Large intestine (tissue), 3 donors: Measurements from ENCODE around the gene ELAC2. TPM values are rescaled to one million over a fixed set of nuclear protein-coding genes. Genes with fewer than 3 reads are reported as not detected.

Experiments
- DNase-seq, 2 donors: peaks; one replicate each; pipeline versions ENCODE4 v3.0.0 to v3.0.0-alpha.2; 2013
- H3K27ac ChIP-seq: one replicate; pipeline ENCODE4 v1.5.1; 2013; ENCODE audit warnings: low read length
- H3K27me3 ChIP-seq: 2 replicates; pipeline ENCODE4 v1.6.1; 2013; ENCODE audit warnings: low read length; ENCODE audit not compliant: control insufficient read depth, insufficient read depth
- H3K36me3 ChIP-seq: 2 replicates; pipeline ENCODE4 v1.6.1; 2013; ENCODE audit warnings: low read length; ENCODE audit not compliant: control insufficient read depth, insufficient read depth
- H3K4me1 ChIP-seq: one replicate; pipeline ENCODE4 v1.6.1; 2013; ENCODE audit warnings: low read length; ENCODE audit not compliant: control insufficient read depth, insufficient read depth
- H3K4me3 ChIP-seq: one replicate; pipeline ENCODE4 v1.5.1; 2013; ENCODE audit warnings: low read length
- H3K9me3 ChIP-seq: one replicate; pipeline ENCODE4 v1.6.1; 2013; ENCODE audit warnings: mild to moderate bottlenecking, low read depth, low read length, moderate library complexity; ENCODE audit not compliant: control insufficient read depth
- WGBS: methylation state at CpG from one replicate; pipeline ENCODE4 v1.1.5; 2013; ENCODE audit warnings: low lambda C conversion rate; ENCODE audit not compliant: insufficient coverage; 5-methylcytosine and 5-hydroxymethylcytosine counted together
- polyA plus RNA-seq: library from polyadenylated mRNA; unstranded; fragments of 120-200 nt; gene quantifications from one replicate; pipeline ENCODE4 v1.2.1, GENCODE V29; 2013

Gene ELAC2
- polyA plus RNA-seq, 1 donor, result 48.2 TPM

DNA sequence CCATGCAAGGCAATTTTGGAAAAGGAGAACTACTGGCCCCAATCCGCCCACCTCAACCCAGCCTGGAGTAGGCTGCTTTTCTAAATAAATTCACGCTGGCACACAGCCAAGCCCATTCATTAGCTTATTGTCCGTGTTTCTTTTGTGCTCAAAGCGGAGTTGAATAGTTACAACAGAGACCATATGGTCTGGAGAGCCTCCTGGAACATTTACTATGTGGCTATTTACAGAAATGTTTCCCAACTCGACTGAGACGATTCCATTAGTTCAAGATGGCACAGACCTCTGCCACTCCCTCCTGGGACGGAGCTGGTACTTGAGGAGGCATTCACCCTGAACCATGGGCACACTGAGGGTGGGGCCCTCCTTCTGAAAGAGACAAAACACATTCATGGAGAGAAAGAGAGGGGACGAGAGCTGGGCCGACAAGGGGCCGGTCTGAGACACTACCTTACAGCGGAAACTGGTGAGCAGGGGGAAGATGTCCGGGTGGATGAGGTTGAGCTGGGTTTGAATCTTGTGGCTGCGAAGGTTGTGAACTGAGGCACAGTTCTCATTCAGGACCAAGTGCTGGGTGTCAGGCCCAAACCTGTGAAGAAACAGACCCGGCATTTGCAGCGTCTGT, 15.7 kb downstream of the ELAC2 start:
- Histone ChIP-seq H3K9me3 (no peaks in the 10 kb centered on the region), H3K36me3 (peaks cover 78% of the 10 kb centered on the region), H3K4me3 (no peak overlapping the region), H3K27ac (no peak overlapping the region), H3K27me3 (no peaks in the 10 kb centered on the region), H3K4me1 (no peaks in the 10 kb centered on the region)
- no peak for DNase-seq
- 75% methylated on average over 4 of the region's 15 CpGs for WGBS

DNA sequence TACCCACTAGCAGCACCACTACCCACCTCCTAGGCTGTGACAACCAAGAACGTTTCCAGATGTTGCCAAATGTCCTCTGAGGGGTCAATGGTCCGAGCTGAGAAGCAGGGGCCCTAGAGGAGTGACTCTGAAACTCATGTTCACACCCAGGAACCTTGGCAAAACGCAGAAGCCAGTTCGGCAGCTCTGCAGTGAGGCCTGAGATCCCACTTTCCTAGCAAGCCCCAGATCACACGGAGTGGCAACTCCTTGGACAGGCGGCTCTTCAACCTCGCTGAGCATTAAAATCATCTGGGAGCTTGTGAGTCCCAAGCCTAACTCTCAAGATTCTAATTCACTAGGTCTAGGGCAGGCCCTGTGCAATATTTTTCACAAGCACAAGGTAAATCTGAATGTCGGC, 17.3 kb downstream of the ELAC2 start:
- Histone ChIP-seq H3K9me3 (no peaks in the 10 kb centered on the region), H3K4me1 (no peaks in the 10 kb centered on the region), H3K36me3 (peaks cover 90% of the 10 kb centered on the region), H3K27me3 (no peaks in the 10 kb centered on the region), H3K4me3 (no peak overlapping the region), H3K27ac (no peak overlapping the region)
- DNase-seq, result no peak
- WGBS, result no CpG with 5 or more reads among the region's 8 CpGs

DNA sequence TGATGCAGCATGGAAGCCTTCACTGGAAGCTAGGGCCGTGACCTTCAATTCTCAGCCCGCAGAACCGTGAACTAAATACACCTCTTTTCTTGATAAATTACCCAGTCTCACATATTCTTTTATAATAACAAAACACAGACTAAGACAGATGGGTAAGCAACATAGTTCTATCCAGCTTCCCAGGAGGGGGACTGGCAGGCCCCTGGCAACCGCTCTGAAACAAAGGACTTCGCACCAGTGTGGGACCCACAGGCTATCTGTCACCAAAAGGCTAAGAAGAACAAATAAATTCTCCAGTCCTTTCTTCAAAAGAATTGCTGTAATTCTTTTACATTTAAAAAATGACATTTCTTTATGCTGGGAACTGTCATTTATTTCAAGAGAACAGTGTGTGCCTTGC, 19.0 kb downstream of the ELAC2 start:
- H3K4me3 ChIP-seq, result no peak overlapping the region
- H3K4me1 ChIP-seq, result no peaks in the 10 kb centered on the region
- H3K27me3 ChIP-seq, result no peaks in the 10 kb centered on the region
- DNase-seq, result no peak
- peaks cover 90% of the 10 kb centered on the region for H3K36me3 ChIP-seq
- H3K9me3 ChIP-seq, result no peaks in the 10 kb centered on the region
- WGBS, result 100% methylated on average over 2 of the region's 5 CpGs
- H3K27ac ChIP-seq, result no peak overlapping the region

DNA sequence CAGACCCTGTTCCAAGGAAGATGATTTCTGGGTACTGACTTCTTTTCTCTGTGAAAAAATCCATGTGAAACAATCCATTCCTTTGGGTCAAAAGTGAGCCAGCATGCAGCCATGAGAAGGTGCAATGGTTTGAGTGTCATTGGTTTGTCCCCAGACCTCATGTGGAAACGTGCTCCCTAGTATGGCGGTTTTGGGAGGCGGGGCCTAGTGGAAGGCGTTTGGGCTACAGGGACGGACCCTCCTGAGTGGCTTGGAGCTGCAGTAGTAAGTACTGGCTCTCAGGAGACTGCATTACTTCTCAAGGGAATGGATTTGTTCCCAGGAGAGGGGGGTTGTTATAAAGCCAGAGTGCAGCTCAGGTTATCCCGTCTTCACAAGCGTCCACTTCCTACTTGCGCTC, 19.4 kb downstream of the ELAC2 start:
- Histone ChIP-seq H3K9me3 (no peaks in the 10 kb centered on the region), H3K36me3 (peaks cover 90% of the 10 kb centered on the region), H3K4me1 (no peaks in the 10 kb centered on the region), H3K27me3 (no peaks in the 10 kb centered on the region), H3K27ac (no peak overlapping the region), H3K4me3 (no peak overlapping the region)
- DNase-seq, result no peak
- WGBS, result no CpG with 5 or more reads among the region's 8 CpGs

DNA sequence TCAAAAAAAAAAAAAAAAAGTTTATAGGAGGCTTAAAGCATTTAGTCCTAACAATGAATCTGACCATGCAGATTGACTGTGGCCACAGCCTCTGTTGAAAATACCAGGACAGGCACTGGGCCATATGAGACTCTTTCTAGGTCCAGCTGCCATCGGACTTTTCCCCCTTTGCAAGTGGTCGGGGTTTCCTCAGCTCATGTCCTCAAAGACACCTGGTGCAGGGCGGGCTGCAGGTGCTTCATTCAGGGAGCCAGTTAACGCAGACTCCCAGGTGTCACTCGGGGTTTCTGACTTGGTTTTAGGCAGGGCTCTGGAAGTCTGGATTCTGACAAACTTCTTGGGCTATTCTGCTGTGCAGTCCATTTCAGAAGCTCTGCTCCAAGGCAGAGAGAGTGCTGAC, 20.9 kb downstream of the ELAC2 start:
- no peaks in the 10 kb centered on the region for H3K9me3 ChIP-seq
- no peak overlapping the region for H3K4me3 ChIP-seq
- H3K36me3 ChIP-seq, result peaks cover 90% of the 10 kb centered on the region
- no peaks in the 10 kb centered on the region for H3K4me1 ChIP-seq
- no peak for DNase-seq
- 100% methylated on average over 1 of the region's 5 CpGs for WGBS
- no peaks in the 10 kb centered on the region for H3K27me3 ChIP-seq
- no peak overlapping the region for H3K27ac ChIP-seq

DNA sequence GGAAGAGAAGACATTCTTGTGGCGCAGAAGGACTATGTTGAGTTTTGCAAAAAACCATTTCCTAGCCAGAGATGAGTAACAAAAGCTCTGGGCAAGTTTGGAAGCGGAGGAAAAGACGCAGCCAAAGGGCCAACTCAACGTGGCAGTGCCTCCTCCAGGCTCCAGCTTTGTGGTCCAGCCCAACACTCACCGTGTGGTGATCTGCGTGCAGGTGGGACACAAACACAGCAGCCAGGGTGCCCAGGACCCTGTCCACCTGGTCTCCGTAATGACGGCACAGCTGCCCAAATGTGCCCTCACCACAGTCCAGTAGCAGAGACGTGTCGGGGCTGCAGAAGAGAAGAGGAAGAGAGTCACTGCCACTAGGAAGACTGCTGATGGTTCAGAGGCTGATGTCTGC, 21.5 kb downstream of the ELAC2 start:
- DNase-seq, result no peak
- H3K4me1 ChIP-seq, result no peaks in the 10 kb centered on the region
- H3K9me3 ChIP-seq, result no peaks in the 10 kb centered on the region
- no CpG with 5 or more reads among the region's 10 CpGs for WGBS
- H3K4me3 ChIP-seq, result no peak overlapping the region
- no peak overlapping the region for H3K27ac ChIP-seq
- H3K36me3 ChIP-seq, result peaks cover 90% of the 10 kb centered on the region
- H3K27me3 ChIP-seq, result no peaks in the 10 kb centered on the region

DNA sequence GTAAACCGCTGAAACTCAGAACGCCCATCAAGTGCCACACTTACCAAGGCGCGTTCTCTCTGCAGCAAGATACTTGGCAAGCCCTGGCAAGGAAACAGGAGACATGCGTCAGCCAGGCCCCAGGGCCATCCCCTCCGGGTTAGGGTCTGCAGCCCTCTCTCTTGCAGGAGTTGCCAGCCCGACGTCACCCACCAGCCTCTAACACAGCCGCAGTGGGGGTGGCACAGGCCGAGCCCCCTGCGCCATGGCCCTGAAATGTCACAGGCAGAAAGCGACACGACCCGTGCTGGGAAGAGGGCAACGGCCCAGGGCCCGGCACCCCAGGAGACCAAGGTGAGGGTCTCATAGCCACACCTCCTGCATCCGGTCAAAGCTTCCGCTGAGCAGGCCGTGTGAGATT, 21.9 kb downstream of the ELAC2 start:
- no peaks in the 10 kb centered on the region for H3K27me3 ChIP-seq
- no peak overlapping the region for H3K4me3 ChIP-seq
- H3K9me3 ChIP-seq, result no peaks in the 10 kb centered on the region
- WGBS, result no CpG with 5 or more reads among the region's 19 CpGs
- no peak for DNase-seq
- peaks cover 90% of the 10 kb centered on the region for H3K36me3 ChIP-seq
- H3K27ac ChIP-seq, result no peak overlapping the region
- no peaks in the 10 kb centered on the region for H3K4me1 ChIP-seq

DNA sequence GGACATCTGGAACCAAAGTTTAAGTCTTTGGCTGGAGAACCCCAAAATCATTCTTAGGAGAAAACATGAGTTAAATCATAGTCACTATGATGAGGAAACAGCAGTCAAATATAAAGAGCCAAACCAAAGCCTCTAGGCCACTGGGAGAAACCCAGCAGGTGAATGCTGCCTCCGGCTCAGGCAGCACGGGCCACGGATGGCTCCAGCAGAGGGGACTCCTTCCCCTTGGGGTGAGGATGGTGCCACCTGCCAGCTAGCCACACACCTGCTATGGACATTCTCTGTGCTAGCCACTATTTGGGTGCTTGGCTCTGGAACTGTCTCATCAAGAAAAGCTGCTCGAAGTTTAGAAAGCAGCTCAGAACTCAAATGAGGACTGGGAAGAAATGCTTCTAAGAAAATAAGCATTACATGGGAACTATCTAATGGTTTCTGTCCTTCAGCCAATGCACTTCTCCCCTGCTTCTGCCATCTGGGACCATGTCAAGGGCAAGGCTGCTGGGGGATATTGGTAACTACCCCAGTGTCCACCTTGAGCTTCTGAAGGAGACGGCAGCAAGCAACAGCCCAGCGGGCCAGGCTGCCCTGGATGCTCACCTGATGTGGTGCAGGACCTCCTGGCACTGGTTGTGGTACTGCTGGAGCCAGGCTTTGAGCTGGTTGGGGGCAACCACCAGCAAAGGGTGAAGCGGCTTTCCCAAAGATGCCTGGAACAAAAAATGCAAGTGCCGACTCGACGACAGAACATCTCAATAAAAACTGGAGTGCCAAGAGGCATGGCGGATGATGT, 22.5 kb downstream of the ELAC2 start:
- H3K27me3 ChIP-seq, result no peaks in the 10 kb centered on the region
- no peak overlapping the region for H3K4me3 ChIP-seq
- H3K4me1 ChIP-seq, result no peaks in the 10 kb centered on the region
- peaks cover 91% of the 10 kb centered on the region for H3K36me3 ChIP-seq
- DNase-seq, result no peak
- H3K27ac ChIP-seq, result no peak overlapping the region
- H3K9me3 ChIP-seq, result no peaks in the 10 kb centered on the region
- no CpG with 5 or more reads among the region's 11 CpGs for WGBS

DNA sequence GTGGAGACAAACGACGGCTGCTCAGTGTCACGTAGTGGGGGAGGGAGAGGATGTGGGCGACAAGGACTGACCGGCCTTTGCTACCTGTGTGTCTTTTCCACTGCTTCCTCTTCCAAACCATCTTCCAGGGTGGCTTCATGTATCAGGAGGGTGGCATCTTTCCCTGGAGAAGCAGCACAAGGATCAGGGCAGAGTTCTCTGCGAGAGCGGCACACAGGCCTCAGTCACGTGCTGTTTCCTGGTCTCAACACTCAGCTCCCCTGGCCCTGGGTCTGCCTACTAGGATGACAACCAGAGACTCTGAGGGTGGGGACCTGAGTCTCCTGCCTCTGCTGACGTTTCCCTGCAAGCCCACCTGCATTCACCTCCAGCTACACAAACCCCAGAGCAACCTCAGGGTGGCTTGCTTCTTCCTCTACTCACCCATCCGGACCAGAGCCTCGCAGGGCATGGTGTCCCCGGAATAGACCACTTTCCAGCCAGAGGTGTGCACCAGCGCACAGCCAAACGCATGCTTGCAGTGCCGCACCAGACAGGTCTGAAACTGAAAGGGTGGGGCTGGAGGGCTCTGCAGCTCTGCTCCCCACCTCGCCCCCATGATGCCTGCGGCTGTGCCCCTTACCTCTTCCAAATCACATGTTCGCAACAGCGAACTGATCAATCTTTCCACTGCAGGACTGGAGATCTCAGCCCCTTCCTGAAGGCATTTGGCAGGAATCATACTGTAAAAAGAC, 23.3 kb downstream of the ELAC2 start:
- no peak overlapping the region for H3K27ac ChIP-seq
- peaks cover 93% of the 10 kb centered on the region for H3K36me3 ChIP-seq
- H3K4me3 ChIP-seq, result no peak overlapping the region
- no peak for DNase-seq
- no CpG with 5 or more reads among the region's 19 CpGs for WGBS
- no peaks in the 10 kb centered on the region for H3K4me1 ChIP-seq
- no peaks in the 10 kb centered on the region for H3K9me3 ChIP-seq
- H3K27me3 ChIP-seq, result no peaks in the 10 kb centered on the region

DNA sequence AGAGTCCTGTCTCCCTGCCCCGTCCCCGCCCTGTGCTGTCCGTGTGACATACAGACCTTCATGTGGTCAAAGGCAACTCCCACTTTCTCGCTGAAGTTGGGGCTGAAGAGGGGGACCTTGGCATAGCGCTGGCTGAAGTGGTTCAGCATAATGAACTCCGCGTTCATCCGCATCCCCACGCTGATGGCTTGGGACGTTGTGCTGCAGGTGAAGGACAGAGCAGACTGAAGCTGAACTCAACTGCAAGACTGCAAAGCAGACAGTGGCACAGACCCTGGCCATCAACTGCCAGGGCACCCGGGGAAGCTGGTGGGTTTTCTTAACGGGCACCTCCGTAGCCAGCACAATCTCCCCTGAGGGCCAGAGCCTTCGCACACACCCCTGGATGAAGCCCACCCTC, 24.2 kb downstream of the ELAC2 start:
- Histone ChIP-seq H3K9me3 (no peaks in the 10 kb centered on the region), H3K27ac (no peak overlapping the region), H3K36me3 (peaks cover 87% of the 10 kb centered on the region), H3K4me1 (no peaks in the 10 kb centered on the region), H3K4me3 (no peak overlapping the region), H3K27me3 (no peaks in the 10 kb centered on the region)
- no peak for DNase-seq
- no CpG with 5 or more reads among the region's 14 CpGs for WGBS
